IMR-90 (cell line): ENCODE data around the gene FOXQ1. TPM values are rescaled to one million over a fixed set of nuclear protein-coding genes. Genes with fewer than 3 reads are reported as not detected.

Experiments
- ATAC-seq: fragments of 200-7000 bp; cut with Tn5 transposase; 2 replicates; pipeline ENCODE4 v1.9.1; 2020; ENCODE audit warnings: low read depth, mild to moderate bottlenecking, moderate library complexity
- BruUV-seq: library from RNA; stranded (reverse); fragments of 400-500 nt; replicated peaks from 2 replicates; lab custom pipeline; 2021; lab: Mats Ljungman, UMichigan
- CTCF ChIA-PET: fragments of 300-600 bp; formaldehyde crosslinking; extraction: SDS; loops from one replicate; lab custom pipeline; 2021; ENCODE audit warnings: antibody characterized with exemption; lab: Yijun Ruan, JAX
- POLR2A ChIA-PET: fragments of 300-600 bp; sonication (Branson Sonifier 250); formaldehyde crosslinking; loops from one replicate; lab custom pipeline; 2022; ENCODE audit warnings: antibody characterized with exemption; ENCODE audit not compliant: unreplicated experiment; lab: Charles Lee
- DNase-seq: peaks from one replicate; pipeline ENCODE4 v3.0.0; 2013
- H2AFZ ChIP-seq: replicated peaks from 2 replicates; pipeline ENCODE3; 2013; ENCODE audit warnings: low read length, mild to moderate bottlenecking; ENCODE audit not compliant: poor library complexity
- H2AK5ac ChIP-seq: 2 replicates; pipeline ENCODE4 v1.6.1; 2013; ENCODE audit warnings: low read depth, low read length, inconsistent platforms
- H2AK9ac ChIP-seq: replicated peaks from 2 replicates; pipeline ENCODE3; 2013; ENCODE audit warnings: mild to moderate bottlenecking, low read depth, low read length, moderate library complexity; ENCODE audit not compliant: poor library complexity
- H2BK120ac ChIP-seq: 2 replicates; pipeline ENCODE4 v1.6.1; 2013; ENCODE audit warnings: low read depth, low read length, inconsistent platforms
- H2BK15ac ChIP-seq: 3 replicates; pipeline ENCODE4 v1.6.1; 2013; ENCODE audit warnings: low read depth, low read length, inconsistent platforms
- H2BK20ac ChIP-seq: 2 replicates; pipeline ENCODE4 v1.6.1; 2013; ENCODE audit warnings: low read depth, mild to moderate bottlenecking, inconsistent platforms, low read length, moderate library complexity
- H2BK5ac ChIP-seq: 2 replicates; pipeline ENCODE4 v1.6.1; 2013; ENCODE audit warnings: mild to moderate bottlenecking, low read depth, low read length, inconsistent platforms; ENCODE audit not compliant: poor library complexity, severe bottlenecking
- H3K14ac ChIP-seq: replicated peaks from 2 replicates; pipeline ENCODE4 v1.6.1; 2013; ENCODE audit warnings: low read depth, low read length, inconsistent platforms
- H3K18ac ChIP-seq: 2 replicates; pipeline ENCODE4 v1.6.1; 2013; ENCODE audit warnings: low read depth, low read length, control low read depth
- H3K23ac ChIP-seq: 2 replicates; pipeline ENCODE4 v1.6.1; 2013; ENCODE audit warnings: low read depth, low read length, inconsistent platforms
- H3K27ac ChIP-seq: 2 replicates; pipeline ENCODE4 v1.5.1; 2013; ENCODE audit warnings: mild to moderate bottlenecking, control low read depth, low read length; ENCODE audit not compliant: insufficient read depth
- H3K27me3 ChIP-seq: 2 replicates; pipeline ENCODE4 v1.6.1; 2013; ENCODE audit warnings: low read length; ENCODE audit not compliant: control insufficient read depth, insufficient read depth
- H3K36me3 ChIP-seq: 2 replicates; pipeline ENCODE4 v1.6.1; 2013; ENCODE audit warnings: low read length, mixed read lengths; ENCODE audit not compliant: control insufficient read depth, insufficient read depth
- H3K4ac ChIP-seq: 2 replicates; pipeline ENCODE4 v1.6.1; 2013; ENCODE audit warnings: low read depth, low read length, inconsistent platforms
- H3K4me1 ChIP-seq: 2 replicates; pipeline ENCODE4 v1.6.1; 2013; ENCODE audit warnings: low read length, mixed read lengths; ENCODE audit not compliant: control insufficient read depth, insufficient read depth
- H3K4me2 ChIP-seq: 2 replicates; pipeline ENCODE4 v1.6.1; 2013; ENCODE audit warnings: low read depth, mild to moderate bottlenecking, control low read depth, low read length, moderate library complexity
- H3K4me3 ChIP-seq: 2 replicates; pipeline ENCODE4 v1.5.1; 2013; ENCODE audit warnings: low read depth, mild to moderate bottlenecking, control low read depth, low read length, moderate library complexity; ENCODE audit not compliant: insufficient read depth
- H3K56ac ChIP-seq: 2 replicates; pipeline ENCODE4 v1.6.1; 2013; ENCODE audit warnings: low read length, inconsistent platforms; ENCODE audit not compliant: insufficient read depth; ENCODE audit errors: extremely low read depth
- H3K79me1 ChIP-seq, 2 experiments: 2 replicates each; pipeline ENCODE4 v1.6.1; 2013; ENCODE audit warnings: low read length in 2 of 2, inconsistent platforms in 1 of 2, low read depth in 1 of 2
- H3K9ac ChIP-seq: 2 replicates; pipeline ENCODE4 v1.6.1; 2013; ENCODE audit warnings: low read depth, low read length, control low read depth
- H3K9me1 ChIP-seq: 2 replicates; pipeline ENCODE4 v1.6.1; 2013; ENCODE audit warnings: low read length, inconsistent platforms; ENCODE audit not compliant: insufficient read depth
- H3K9me3 ChIP-seq: 2 replicates; pipeline ENCODE4 v1.6.1; 2013; ENCODE audit warnings: low read length; ENCODE audit not compliant: control insufficient read depth, insufficient read depth
- H4K20me1 ChIP-seq: 2 replicates; pipeline ENCODE4 v1.6.1; 2013; ENCODE audit warnings: low read length, inconsistent platforms; ENCODE audit not compliant: insufficient read depth
- H4K5ac ChIP-seq: 2 replicates; pipeline ENCODE4 v1.6.1; 2013; ENCODE audit warnings: mild to moderate bottlenecking, low read depth, low read length, control low read depth
- H4K8ac ChIP-seq, 2 experiments: 2 replicates each; pipeline ENCODE4 v1.6.1; 2013; ENCODE audit warnings: low read depth in 2 of 2, low read length in 2 of 2, control low read depth in 1 of 2, inconsistent platforms in 1 of 2
- H4K91ac ChIP-seq: 2 replicates; pipeline ENCODE4 v1.6.1; 2013; ENCODE audit warnings: low read depth, low read length, inconsistent platforms; ENCODE audit not compliant: insufficient read depth
- MAFK ChIP-seq: IDR thresholded peaks from 2 replicates; pipeline ENCODE4 v1.6.1; 2012; ENCODE audit warnings: low read depth, low read length, improper control_type of control experiment
- WGBS, 2 experiments: methylation state at CpG; one replicate each; pipeline versions ENCODE4 v1.1.5 to v1.1.7; 2013; ENCODE audit warnings: missing lambda C conversion rate in 2 of 2; ENCODE audit not compliant: insufficient read length in 1 of 2; ENCODE audit errors: extremely low coverage in 2 of 2; 5-methylcytosine and 5-hydroxymethylcytosine counted together
- dilution Hi-C: fragments of 300-500 bp; cut with HindIII; formaldehyde crosslinking; loops from one replicate; pipeline ENCODE4 v1.14.3; 2018; ENCODE audit warnings: low sequenced_read_pairs; ENCODE audit not compliant: unreplicated experiment
- in situ Hi-C: fragments of 300-500 bp; cut with MboI; formaldehyde crosslinking; loops from 3 replicates; pipeline ENCODE4 v1.14.3; 2019; ENCODE audit warnings: low sequenced_read_pairs, inconsistent platforms, mixed read lengths
- intact Hi-C: fragments of 100-400 bp; cut with micrococcal nuclease; formaldehyde crosslinking; loops from 2 replicates; pipeline ENCODE4 v1.10.0; 2022
- polyA plus RNA-seq, 3 experiments: library from polyadenylated mRNA; depleted of rRNA; stranded (reverse); fragments of >200 nt; gene quantifications; 2 replicates each; pipeline ENCODE4 v1.2.3, GENCODE V29; 2012; ENCODE audit warnings: low replicate concordance in 1 of 3
- total RNA-seq: library from RNA; depleted of rRNA; stranded (reverse); fragments of >200 nt; gene quantifications from 2 replicates; pipeline ENCODE4 v1.2.3, GENCODE V29; 2012
- TF ChIP-seq, protein P1 (sequence below): fragments of 150-350 bp; IDR thresholded peaks from 2 replicates; pipeline ENCODE4 v1.6.1; 2017; ENCODE audit warnings: mild to moderate bottlenecking, antibody characterized with exemption, low read length, low read depth

FOXQ1 gene
- total and polyA plus RNA-seq, 2 of the 4 experiments (the other 2 are of a cell fraction) = not detected

- Histone ChIP-seq H3K14ac (no peak overlapping the region), H2BK5ac (no peak overlapping the region), H2BK120ac (no peak overlapping the region), H3K4me3 (no peak overlapping the region), H2AK5ac (no peak overlapping the region), H2AFZ (no peak overlapping the region), H2AK9ac (no peak overlapping the region), H3K27ac (no peak overlapping the region), H3K56ac (no peak overlapping the region), H2BK15ac (no peak overlapping the region), H4K8ac (no peak overlapping the region), H4K20me1 (no peaks in the 10 kb centered on the region), H3K9me3 (no peaks in the 10 kb centered on the region; the same call in 1 of the 2 replicates), H3K79me1 (no peaks in the 10 kb centered on the region), H3K18ac (no peak overlapping the region), H3K9me1 (no peaks in the 10 kb centered on the region), H3K23ac (no peak overlapping the region), H3K4me1 (no peaks in the 10 kb centered on the region), H4K91ac (no peak overlapping the region), H2BK20ac (no peak overlapping the region), H4K5ac (no peak overlapping the region), H3K9ac (no peak overlapping the region), H3K4me2 (no peak overlapping the region), H3K36me3 (no peaks in the 10 kb centered on the region), H3K27me3 (peaks cover 8% of the 10 kb centered on the region; the same call in 1 of the 2 replicates), H3K4ac (no peak overlapping the region)
- ChIA-PET CTCF (no interaction called here), POLR2A (no interaction called here)
- in situ Hi-C loops (no loop called here), intact Hi-C loops (no loop called here), dilution Hi-C loops (no loop called here)
- ATAC-seq (no peak), DNase-seq (no peak)
- no CpG with 5 or more reads among the region's 5 CpGs for WGBS, 2 experiments
- no TSS peak for BruUV-seq
- no peak for TF ChIP-seq MAFK
- TF ChIP-seq, protein P1, sequence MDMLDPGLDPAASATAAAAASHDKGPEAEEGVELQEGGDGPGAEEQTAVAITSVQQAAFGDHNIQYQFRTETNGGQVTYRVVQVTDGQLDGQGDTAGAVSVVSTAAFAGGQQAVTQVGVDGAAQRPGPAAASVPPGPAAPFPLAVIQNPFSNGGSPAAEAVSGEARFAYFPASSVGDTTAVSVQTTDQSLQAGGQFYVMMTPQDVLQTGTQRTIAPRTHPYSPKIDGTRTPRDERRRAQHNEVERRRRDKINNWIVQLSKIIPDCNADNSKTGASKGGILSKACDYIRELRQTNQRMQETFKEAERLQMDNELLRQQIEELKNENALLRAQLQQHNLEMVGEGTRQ = no peak
Measured at GRCh38 chr6:1278061-1278720, 33.7 kb upstream of the FOXQ1 start.
